K562 (cell line): ENCODE data around the gene AZGP1. TPM values are rescaled to one million over a fixed set of nuclear protein-coding genes. Genes with fewer than 3 reads are reported as not detected.

Experiments
- ADNP ChIP-seq: fragments of 200-800 bp; sonication (Bioruptor generic); IDR thresholded peaks from 2 replicates; pipeline ENCODE4 v1.6.1; 2016; ENCODE audit warnings: missing genetic modification characterization, missing compliant biosample characterization
- CBX1 ChIP-seq: sonication (generic); IDR thresholded peaks from 2 replicates; pipeline ENCODE4 v1.6.1; 2016; ENCODE audit warnings: antibody characterized with exemption, low read depth, mild to moderate bottlenecking
- CBX8 ChIP-seq: fragments of 200-600 bp; sonication (generic); IDR thresholded peaks from 2 replicates; pipeline ENCODE4 v1.6.1; 2012; ENCODE audit warnings: borderline replicate concordance, mixed run types, low read depth, mild to moderate bottlenecking, moderate library complexity, mixed read lengths, low read length, control low read depth, inconsistent platforms; ENCODE audit not compliant: poor library complexity, severe bottlenecking; ENCODE audit errors: extremely low read depth
- CHD2 ChIP-seq: IDR thresholded peaks from 2 replicates; pipeline ENCODE4 v1.6.1; 2011; ENCODE audit warnings: low read depth, low read length
- ELK3 ChIP-seq: fragments of 450-650 bp; formaldehyde crosslinking; IDR thresholded peaks from 2 replicates; pipeline ENCODE4 v1.4.0; 2020; ENCODE audit warnings: mild to moderate bottlenecking
- FOXM1 ChIP-seq, 2 experiments: fragments of 450-650 bp in 1 of 2; sonication (generic) in 1 of 2; formaldehyde crosslinking in 1 of 2; IDR thresholded peaks; 2 replicates each; pipeline versions ENCODE4 v1.6.1 to v1.9.0; 2017 to 2022; ENCODE audit warnings: low read depth in 2 of 2, mild to moderate bottlenecking in 2 of 2, missing genetic modification reagents in 1 of 2, moderate library complexity in 1 of 2
- HMG20A ChIP-seq: fragments of 450-650 bp; formaldehyde crosslinking; conservative IDR thresholded peaks from 2 replicates; pipeline ENCODE4 v1.4.0; 2020; ENCODE audit warnings: mild to moderate bottlenecking, mixed read lengths
- MLX ChIP-seq, 2 experiments: fragments of 450-650 bp in 1 of 2; sonication (generic) in 1 of 2; formaldehyde crosslinking; conservative IDR thresholded peaks; 2 replicates each; pipeline versions ENCODE4 v1.4.0 to v1.8.1; 2020 to 2022; ENCODE audit warnings: mild to moderate bottlenecking in 1 of 2, missing genetic modification reagents in 1 of 2
- PBX2 ChIP-seq, 2 experiments: IDR thresholded peaks in 1 of 2; conservative IDR thresholded peaks in 1 of 2; 2 replicates each; pipeline ENCODE4 v1.6.1; 2016; ENCODE audit warnings: low read depth in 2 of 2, mild to moderate bottlenecking in 1 of 2, missing compliant biosample characterization in 1 of 2, missing genetic modification characterization in 1 of 2, moderate library complexity in 1 of 2
- PHB2 ChIP-seq: fragments of 450-650 bp; IDR thresholded peaks from 2 replicates; pipeline ENCODE4 v1.6.1; 2017; ENCODE audit warnings: low read depth
- RBFOX2 ChIP-seq: fragments of 200-400 bp; formaldehyde crosslinking; IDR thresholded peaks from 2 replicates; pipeline ENCODE4 v1.6.1; 2017; ENCODE audit warnings: low read depth, mild to moderate bottlenecking, low read length, moderate library complexity
- RBM22 ChIP-seq: fragments of 200-400 bp; formaldehyde crosslinking; IDR thresholded peaks from 2 replicates; pipeline ENCODE4 v1.6.1; 2018; ENCODE audit warnings: low read length, low read depth; ENCODE audit not compliant: poor library complexity, severe bottlenecking
- SIN3A ChIP-seq, 2 experiments: fragments of 150-350 bp in 1 of 2; IDR thresholded peaks; 2 replicates each; pipeline ENCODE4 v1.6.1; 2011 to 2016; ENCODE audit warnings: borderline replicate concordance in 2 of 2, low read depth in 2 of 2, low read length in 2 of 2, mild to moderate bottlenecking in 2 of 2, moderate library complexity in 2 of 2; ENCODE audit not compliant: control insufficient read depth in 1 of 2
- ZBTB17 ChIP-seq: fragments of 450-650 bp; formaldehyde crosslinking; IDR thresholded peaks from 2 replicates; pipeline ENCODE4 v1.4.0; 2020; ENCODE audit warnings: mild to moderate bottlenecking
- ZNF12 ChIP-seq: sonication (generic); formaldehyde crosslinking; IDR thresholded peaks from 2 replicates; pipeline ENCODE4 v1.4.0; 2020; ENCODE audit warnings: mild to moderate bottlenecking, missing genetic modification reagents
- ZNF282 ChIP-seq: sonication (generic); formaldehyde crosslinking; IDR thresholded peaks from 2 replicates; pipeline ENCODE4 v1.8.1; 2023; ENCODE audit warnings: missing genetic modification reagents
- ZNF3 ChIP-seq: fragments of 250-450 bp; sonication (Bioruptor Pico); IDR thresholded peaks from 2 replicates; pipeline ENCODE4 v1.5.0; 2021; ENCODE audit warnings: mild to moderate bottlenecking, moderate library complexity
- ZNF639 ChIP-seq, 2 experiments: fragments of 200-800 bp in 1 of 2; sonication (Bioruptor generic) in 1 of 2; sonication (generic) in 1 of 2; formaldehyde crosslinking in 1 of 2; IDR thresholded peaks in 1 of 2; conservative IDR thresholded peaks in 1 of 2; 2 replicates each; pipeline versions ENCODE4 v1.5.0 to v1.6.1; 2016 to 2020; ENCODE audit warnings: missing compliant biosample characterization in 1 of 2, missing genetic modification characterization in 1 of 2, missing genetic modification reagents in 1 of 2
- ZNF696 ChIP-seq: fragments of 250-450 bp; sonication (Bioruptor Pico); conservative IDR thresholded peaks from 2 replicates; pipeline ENCODE4 v1.4.0; 2020; ENCODE audit warnings: mild to moderate bottlenecking, moderate library complexity
- polyA plus RNA-seq, 8 experiments: library from polyadenylated mRNA; depleted of rRNA in 4 of 8; stranded (reverse) in 5 of 8; unstranded in 3 of 8; fragments of >200 nt; fragmentation: Nextera tagmentation in 2 of 8; fragmentation: Illumina TruSeq in 1 of 8; extraction: Ambion mirVana in 2 of 8; extraction: Trizol in 1 of 8; gene quantifications; 2 replicates each; pipeline versions ENCODE4 v1.2.1 to v1.2.3, GENCODE V29; 2011 to 2014; ENCODE audit warnings: inconsistent platforms in 1 of 8, missing spikeins in 1 of 8
- total RNA-seq, 7 experiments: library from RNA; depleted of rRNA in 6 of 7; stranded (reverse); fragments of >200 nt in 6 of 7; fragmentation: Illumina TruSeq in 2 of 7; extraction: Trizol in 2 of 7; gene quantifications; 2 replicates each; pipeline versions ENCODE4 v1.2.1 to v1.2.3, GENCODE V29; 2011 to 2021; ENCODE audit warnings: low replicate concordance in 1 of 7

AZGP1 gene
- total and polyA plus RNA-seq, 9 of the 15 experiments (the other 6 are each of a cell fraction or from before 2014, with no cell fraction given) = 0.18 to 0.53 TPM; not detected in 7

- TF ChIP-seq PBX2 (CRISPR knock-in tag; IDR thresholded peaks at IDR 0.05; ENCODE audit: low read depth) = no peak
- peak; percentile 47 for TF ChIP-seq PBX2 (tag; conservative IDR thresholded peaks at IDR 0.05; ENCODE audit: low read depth)
- no peak for TF ChIP-seq CBX8
- TF ChIP-seq ZBTB17 (CRISPR knock-in tag) = peak; percentile 49; the same call in 1 of the 2 replicates
- TF ChIP-seq ZNF12 (CRISPR knock-in tag) = peak; percentile 39; the same call in 1 of the 2 replicates
- TF ChIP-seq ELK3 (CRISPR knock-in tag) = no peak
- TF ChIP-seq ZNF696 (CRISPR knock-in tag) = no peak
- no peak for TF ChIP-seq HMG20A (CRISPR knock-in tag)
- TF ChIP-seq ZNF282 (CRISPR knock-in tag) = no peak
- no peak for TF ChIP-seq ADNP (tag)
- peak; percentile 42; the same call in 1 of the 2 replicates for TF ChIP-seq CHD2
- TF ChIP-seq PHB2 = no peak
- no peak for TF ChIP-seq CBX1
- no peak for TF ChIP-seq MLX (CRISPR knock-in tag; conservative IDR thresholded peaks at IDR 0.05)
- peak; percentile 10 to 87; a peak in 3 of 4 replicates for TF ChIP-seq ZNF639 (CRISPR knock-in tag; conservative IDR thresholded peaks at IDR 0.05 in 1 of 2, IDR thresholded peaks at IDR 0.05 in 1 of 2)
- TF ChIP-seq RBM22 = peak; percentile 74
- no peak for TF ChIP-seq ZNF3 (CRISPR knock-in tag)
- TF ChIP-seq FOXM1 (IDR thresholded peaks at IDR 0.05; ENCODE audit: low read depth) = no peak
- TF ChIP-seq FOXM1 (CRISPR knock-in tag; IDR thresholded peaks at IDR 0.05; ENCODE audit: low read depth) = peak; percentile 87
- TF ChIP-seq RBFOX2 = peak; percentile 99
- peak; percentile 63 to 69; a peak in 3 of 4 replicates for TF ChIP-seq SIN3A (IDR thresholded peaks at IDR 0.05; ENCODE audit: borderline replicate concordance in 2 of 2, control insufficient read depth in 1 of 2, low read depth in 2 of 2, low read length in 2 of 2)
Observed at GRCh38 chr7:99918959-99919813, 56.6 kb downstream of the AZGP1 start, which contains the start of gene TRIM4 (continued).
